DMS 273 treated with DMSO at 0.1 percent for 48 hours (cell line): Measurements from ENCODE around the gene PAK5.
A peak's percentile ranks its signal among the peaks of the same experiment; 100 is the strongest.

ENCODE experiments used
- DNase-seq: peaks from one replicate; lab custom pipeline; 2025; lab: John Stamatoyannopoulos, UW

PAK5 gene

DNA sequence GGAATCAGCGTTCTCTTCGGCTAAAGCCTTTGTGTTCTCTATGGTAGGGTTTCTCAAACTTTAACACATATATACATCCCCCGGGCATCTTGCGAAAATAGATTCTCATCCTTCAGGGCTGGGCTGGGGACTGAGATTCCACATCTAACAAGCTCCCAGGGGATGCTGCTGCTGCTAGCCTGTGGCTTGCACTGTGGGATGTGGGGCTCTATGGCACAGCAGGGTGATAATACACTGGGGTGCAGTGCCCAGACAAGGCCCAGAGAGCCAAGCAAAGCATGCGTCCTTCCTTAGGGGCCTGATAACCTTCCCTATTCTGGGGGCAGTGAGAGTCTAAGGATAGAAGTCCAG lies 222.4 kb downstream of the PAK5 start:
- no peak for DNase-seq

DNA sequence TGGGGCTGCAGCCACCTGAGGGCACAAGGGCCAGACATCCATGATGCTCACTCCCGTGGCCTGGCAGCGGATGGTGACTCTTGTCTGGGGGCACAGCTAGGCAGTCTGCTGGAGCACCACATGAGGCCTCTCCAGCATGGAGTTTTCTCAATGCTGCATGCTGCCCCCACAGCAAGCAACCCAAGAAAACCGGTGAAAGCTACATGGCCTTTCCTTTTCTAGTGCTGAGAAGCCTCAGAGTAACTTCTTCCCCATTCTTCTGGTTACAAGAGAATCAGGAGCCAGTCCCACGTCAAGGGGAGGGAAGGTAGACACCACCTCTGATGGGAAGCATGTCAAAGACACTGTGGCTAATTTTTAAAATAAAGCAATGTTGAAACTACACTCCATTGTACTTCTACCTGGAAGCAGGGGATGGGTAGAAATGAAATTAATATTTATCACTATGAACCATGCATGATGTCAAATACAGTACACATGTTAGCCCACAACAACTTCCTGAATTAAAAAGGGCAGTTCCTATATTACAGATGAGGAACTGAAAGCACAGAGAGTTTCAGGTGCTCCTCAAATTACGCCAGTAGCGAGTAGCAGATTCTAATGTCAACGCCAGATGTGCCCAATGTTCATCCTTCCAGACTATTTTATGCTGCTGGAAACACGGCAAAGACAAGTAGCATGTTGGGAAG lies 223.0 kb downstream of the PAK5 start:
- DNase-seq, result no peak

GRCh38 chr20:9615118-9615517 lies 223.8 kb downstream of the PAK5 start:
- no peak for DNase-seq

GRCh38 chr20:9613871-9614270 lies 225.0 kb downstream of the PAK5 start:
- DNase-seq, result no peak

GRCh38 chr20:9611921-9612320 lies 227.0 kb downstream of the PAK5 start:
- DNase-seq, result no peak

DNA sequence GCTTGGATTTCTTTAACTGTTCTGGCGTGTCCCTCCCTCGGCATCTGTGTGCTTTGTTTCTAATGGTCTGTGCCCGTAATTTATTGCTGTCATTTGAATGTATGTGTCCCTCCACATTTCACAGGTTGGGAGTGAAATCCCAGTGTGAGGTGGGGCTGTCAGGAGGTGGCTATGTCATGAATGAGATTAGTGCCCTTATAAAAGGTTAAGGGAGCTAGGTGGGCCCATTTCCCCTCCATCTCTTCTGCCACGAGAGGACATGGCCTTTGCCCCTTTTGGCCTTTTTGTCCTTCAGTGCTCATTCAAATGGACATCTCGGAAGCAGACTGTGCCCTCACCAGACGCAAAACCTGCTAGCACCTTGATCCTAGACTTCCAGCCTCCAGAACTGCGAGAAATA lies 228.2 kb downstream of the PAK5 start:
- no peak for DNase-seq

- DNase-seq, result peak; percentile 13
Measured at GRCh38 chr20:9609887-9610502, 228.9 kb downstream of the PAK5 start.

DNA sequence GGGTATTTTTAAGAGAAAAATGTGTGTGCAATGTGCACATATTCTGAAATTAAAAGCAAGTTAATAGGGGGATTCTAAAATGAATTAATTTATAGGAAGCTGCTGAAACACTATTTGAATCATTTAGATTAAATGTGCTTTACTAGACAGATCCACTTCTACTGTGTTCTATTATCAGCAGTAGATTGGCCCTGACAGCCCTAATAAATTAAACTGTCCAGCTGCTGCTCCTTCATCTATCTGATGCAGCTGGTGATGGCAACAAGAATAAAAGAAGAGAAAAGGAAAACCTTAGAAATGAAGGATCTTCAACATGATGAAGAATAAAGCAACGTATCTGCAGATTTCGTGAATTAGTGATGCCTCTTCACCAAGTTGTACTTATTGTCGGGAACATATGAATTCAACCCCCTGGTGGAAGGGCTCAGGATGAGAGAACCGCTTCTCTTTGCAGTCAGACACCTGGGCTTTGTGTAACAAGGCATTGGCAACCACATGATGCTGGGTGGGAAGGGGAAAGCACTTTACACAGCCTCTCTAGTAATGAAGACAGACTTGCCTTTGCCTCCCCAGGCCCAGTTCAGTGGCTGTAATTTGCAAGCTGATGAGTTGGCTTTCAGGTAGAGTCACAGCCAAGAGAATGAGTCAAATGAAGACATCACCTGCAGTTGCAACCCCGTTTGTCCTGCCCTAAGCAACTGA lies 230.1 kb downstream of the PAK5 start:
- no peak for DNase-seq

DNA sequence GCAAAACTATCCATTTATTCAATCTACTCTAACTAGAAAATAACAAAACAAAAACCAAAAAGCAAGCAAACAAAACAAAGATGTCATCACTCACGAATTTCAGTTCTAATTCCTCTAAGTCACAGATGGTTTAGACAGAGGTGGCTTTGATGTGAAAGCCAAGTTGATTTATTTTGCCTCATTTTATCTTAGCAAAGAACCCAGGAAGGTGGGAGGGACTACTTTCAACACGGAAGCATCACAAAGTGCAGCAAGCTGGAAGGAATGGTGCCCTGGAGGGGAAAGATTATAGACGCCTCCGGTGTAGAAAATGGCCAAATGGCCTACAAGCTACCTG lies 236.1 kb downstream of the PAK5 start:
- DNase-seq, result no peak

- no peak for DNase-seq
Measured at GRCh38 chr20:9600562-9600961, 238.3 kb downstream of the PAK5 start.

DNA sequence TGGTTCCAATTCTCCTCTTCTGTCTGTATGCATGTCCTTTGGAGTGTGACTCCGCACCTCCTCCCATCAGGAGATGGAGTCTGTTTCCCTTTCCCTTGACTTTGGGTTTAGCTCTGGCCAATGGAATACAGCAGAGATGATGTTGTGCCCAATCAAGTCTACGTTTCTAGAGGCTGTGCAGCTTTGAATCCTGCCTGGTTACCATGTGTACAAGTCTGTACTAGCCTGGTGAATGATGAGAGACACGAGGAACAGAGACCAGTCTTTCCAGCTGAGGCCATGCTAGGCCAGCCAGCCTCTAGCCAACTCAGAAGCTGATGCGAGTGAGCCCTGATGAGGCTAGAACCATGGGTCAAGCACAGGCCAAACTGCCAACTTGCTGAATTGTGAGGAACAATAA lies 241.3 kb downstream of the PAK5 start:
- DNase-seq, result no peak

- no peak for DNase-seq
Measured at GRCh38 chr20:9595763-9596162, 243.1 kb downstream of the PAK5 start.

GRCh38 chr20:9594284-9594875 lies 244.5 kb downstream of the PAK5 start:
- DNase-seq, result no peak

DNA sequence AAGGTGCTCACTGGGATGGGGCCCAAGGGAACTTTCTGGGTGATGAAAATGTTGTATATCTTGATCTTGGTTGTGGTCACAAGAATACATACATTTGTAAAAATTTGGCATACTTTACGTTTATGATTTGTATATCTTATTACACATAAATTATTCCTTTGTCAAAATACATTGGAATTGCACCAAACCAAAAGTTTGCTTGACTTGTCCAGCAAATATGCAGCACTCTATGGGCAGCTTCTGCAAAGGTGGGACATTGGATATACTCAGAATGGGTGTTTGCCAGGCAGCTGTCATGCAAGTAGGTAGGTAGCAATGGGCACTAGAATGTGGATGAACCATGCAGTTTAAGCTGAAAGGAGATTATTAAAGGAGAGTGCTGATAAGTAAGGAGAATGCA lies 246.5 kb downstream of the PAK5 start:
- no peak for DNase-seq

GRCh38 chr20:9591080-9591479 lies 247.8 kb downstream of the PAK5 start:
- DNase-seq, result no peak

DNA sequence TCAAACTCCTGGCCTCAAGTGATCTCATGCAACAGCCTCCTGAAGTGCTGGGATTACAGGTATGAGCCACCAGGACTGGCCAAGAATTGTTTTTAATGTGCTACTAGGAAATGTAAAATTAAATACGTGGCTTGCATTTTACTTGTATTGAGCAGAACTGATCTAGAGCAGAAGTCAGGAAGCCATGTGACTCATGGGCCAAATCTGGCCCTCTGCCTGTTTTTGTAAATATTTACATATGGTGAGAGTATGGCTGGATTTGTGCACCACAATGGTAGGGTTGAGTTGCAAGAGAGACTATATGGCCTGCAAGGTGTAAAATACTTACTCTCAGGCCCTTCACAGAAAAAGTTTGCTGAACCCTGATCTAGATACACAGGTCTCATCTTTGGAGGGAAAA lies 248.7 kb downstream of the PAK5 start:
- no peak for DNase-seq

DNA sequence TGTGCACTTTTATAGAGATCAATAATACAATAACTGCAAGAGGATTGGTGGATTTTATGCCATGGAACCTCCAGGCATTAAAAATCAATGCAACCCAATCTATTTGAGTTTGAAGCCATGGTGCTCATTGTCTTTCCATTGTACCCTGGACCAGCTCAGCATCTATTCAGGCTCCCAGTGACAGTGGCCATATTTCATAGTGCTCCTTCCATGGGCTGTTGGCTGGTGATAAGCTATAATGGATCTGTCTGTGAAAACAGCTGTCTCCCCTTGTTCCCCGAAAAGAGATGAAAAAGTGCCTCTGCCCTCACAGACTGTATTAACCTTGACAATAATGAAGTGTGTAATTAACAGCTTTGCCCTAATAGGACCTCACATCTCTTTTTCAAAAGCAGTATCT lies 250.2 kb downstream of the PAK5 start:
- DNase-seq, result no peak

DNA sequence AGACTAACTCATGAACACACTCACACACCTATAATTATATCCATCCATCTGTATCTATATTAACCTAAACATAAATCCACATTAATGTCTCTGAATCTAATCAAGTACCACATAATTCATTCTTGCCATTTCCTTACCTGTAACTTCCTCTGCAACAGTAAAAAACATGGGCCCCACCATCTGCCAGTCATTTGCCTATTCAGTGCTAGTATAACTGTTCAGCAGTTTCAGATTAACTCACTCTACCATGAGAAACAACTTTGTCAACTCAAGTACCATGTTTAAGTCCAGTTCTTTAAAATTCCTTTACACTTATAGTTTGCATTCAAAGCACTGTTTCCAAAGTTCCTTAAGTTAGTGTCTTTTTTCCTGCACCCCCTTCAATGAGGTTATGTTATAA lies 255.7 kb downstream of the PAK5 start:
- DNase-seq, result no peak

GRCh38 chr20:9582137-9582536 lies 256.7 kb downstream of the PAK5 start:
- DNase-seq, result no peak

GRCh38 chr20:9581509-9581908 lies 257.4 kb downstream of the PAK5 start:
- DNase-seq, result no peak

GRCh38 chr20:9578594-9578993 lies 260.3 kb downstream of the PAK5 start:
- DNase-seq, result no peak

GRCh38 chr20:9577397-9577796 lies 261.5 kb downstream of the PAK5 start:
- no peak for DNase-seq

DNA sequence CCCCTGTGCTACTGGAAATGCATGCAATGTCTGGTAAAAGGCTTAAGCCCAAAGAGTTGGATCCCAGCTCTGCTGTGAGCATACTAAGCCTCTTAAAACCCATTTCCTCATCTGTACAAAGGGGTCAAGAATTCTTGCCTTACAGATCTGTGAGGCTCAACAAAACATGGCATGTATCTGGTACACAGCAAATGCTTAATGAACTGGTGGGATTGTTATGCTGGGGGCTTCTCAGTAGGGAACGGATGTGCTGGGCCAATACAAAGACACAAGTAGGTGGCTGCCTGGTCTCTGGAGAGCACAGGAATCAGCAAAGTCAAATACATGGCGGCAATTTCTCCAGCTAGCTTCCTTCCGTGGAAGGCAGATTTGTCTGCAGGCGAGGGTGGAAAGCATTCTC lies 262.2 kb downstream of the PAK5 start:
- no peak for DNase-seq
